AG09309 (cell line): ENCODE results near the gene DNM3.

ENCODE experiments used
- DNase-seq: peaks from one replicate; pipeline ENCODE4 v3.0.0-alpha.2; 2010; ENCODE audit warnings: low read depth
- H3K4me3 ChIP-seq: 2 replicates; pipeline ENCODE4 v1.5.1; 2011; ENCODE audit warnings: mild to moderate bottlenecking, low read depth, low read length, moderate library complexity; ENCODE audit not compliant: control insufficient read depth
- CTCF ChIP-seq: IDR thresholded peaks from 2 replicates; pipeline ENCODE4 v1.5.1; 2011; ENCODE audit warnings: mild to moderate bottlenecking, low read depth, low read length, inconsistent platforms; ENCODE audit not compliant: insufficient read depth, control insufficient read depth; ENCODE audit errors: missing control alignments

DNM3 gene

GRCh38 chr1:172108161-172108893, 267.0 kb downstream of the DNM3 start:
- DNase-seq, result no peak
- no peak overlapping the region for H3K4me3 ChIP-seq

GRCh38 chr1:172109359-172109758, 268.1 kb downstream of the DNM3 start:
- H3K4me3 ChIP-seq, result no peak overlapping the region
- TF ChIP-seq CTCF, result no peak
- no peak for DNase-seq

More at GRCh38 chr1:172108161-172108893, 267.0 kb downstream of the DNM3 start:
- no peak for TF ChIP-seq CTCF

- TF ChIP-seq CTCF, result no peak
- H3K4me3 ChIP-seq, result no peak overlapping the region
- DNase-seq, result no peak
These were observed 271.3 kb downstream of the DNM3 start for GRCh38 chr1:172112576-172112975.

- H3K4me3 ChIP-seq, result no peak overlapping the region
- TF ChIP-seq CTCF, result no peak
- DNase-seq, result no peak
These were observed 276.5 kb downstream of the DNM3 start for GRCh38 chr1:172117800-172118199.

- H3K4me3 ChIP-seq, result no peak overlapping the region
- DNase-seq, result no peak
- TF ChIP-seq CTCF, result no peak
These were observed 277.3 kb downstream of the DNM3 start for GRCh38 chr1:172118618-172119017.

- no peak for DNase-seq
- no peak overlapping the region for H3K4me3 ChIP-seq
- no peak for TF ChIP-seq CTCF
These were observed 277.9 kb downstream of the DNM3 start for GRCh38 chr1:172119184-172119583.

GRCh38 chr1:172120381-172120780, 279.1 kb downstream of the DNM3 start:
- no peak for DNase-seq
- TF ChIP-seq CTCF, result no peak
- no peak overlapping the region for H3K4me3 ChIP-seq
